ENCODE data around the gene ATOH8. TPM values are rescaled to one million over a fixed set of nuclear protein-coding genes. Genes with fewer than 3 reads are reported as not detected.
A peak's percentile ranks its signal among the peaks of the same experiment; 100 is the strongest.

ATOH8 gene
- total RNA-seq, 1 donor from 2014 or later, result 1.9 TPM

GRCh38 chr2:85744741-85745601, 8.8 kb upstream of the ATOH8 start:
- no peak overlapping the region for H3K27ac ChIP-seq (ENCODE audit: low read depth, low read length)
- H3K4me1 ChIP-seq (ENCODE audit: insufficient read depth, low read length), result peaks cover 45% of the 10 kb centered on the region
- peak overlapping the region; percentile 52 for H3K4me2 ChIP-seq (ENCODE audit: low read length)
- peak; percentile 52 for FAIRE-seq
- Mint-ChIP-seq H3K4me1 (ENCODE audit: low read depth, unreplicated experiment) (peaks cover 34% of the 10 kb centered on the region), H3K4me3 (ENCODE audit: unreplicated experiment) (peak overlapping the region; percentile 54), H3K9me3 (ENCODE audit: unreplicated experiment) (peaks cover 4% of the 10 kb centered on the region), H3K27me3 (ENCODE audit: low read depth, unreplicated experiment) (peaks cover 68% of the 10 kb centered on the region), H3K27ac (ENCODE audit: unreplicated experiment) (peak overlapping the region; percentile 42), H3K36me3 (ENCODE audit: low read depth, unreplicated experiment) (peaks cover under 1% of the 10 kb centered on the region)
- no peak overlapping the region for H3K4me3 ChIP-seq (ENCODE audit: insufficient read depth, low read depth, low read length)
- no peaks in the 10 kb centered on the region for H3K36me3 ChIP-seq (ENCODE audit: insufficient read depth, low read length)
- peak; percentile 64 for DNase-seq (ENCODE audit: low read depth)
- no peaks in the 10 kb centered on the region for H3K9me3 ChIP-seq (ENCODE audit: insufficient read depth, low read depth, low read length)
- no peak overlapping the region for H2AFZ ChIP-seq (ENCODE audit: low read depth, low read length)
- H4K20me1 ChIP-seq (ENCODE audit: insufficient read depth, low read length), result no peaks in the 10 kb centered on the region
- no peaks in the 10 kb centered on the region for H3K27me3 ChIP-seq (ENCODE audit: insufficient read depth, low read length)
- TF ChIP-seq CTCF (IDR thresholded peaks at IDR 0.05; ENCODE audit: insufficient read depth, low read depth, low read length) (no peak), EZH2 (IDR thresholded peaks at IDR 0.05; ENCODE audit: insufficient read depth, low read length) (no peak)
- H3K79me2 ChIP-seq (ENCODE audit: insufficient read depth, low read length), result no peaks in the 10 kb centered on the region
- peak overlapping the region; percentile 12 for H3K9ac ChIP-seq (ENCODE audit: low read length)

GRCh38 chr2:85745619-85746018, 8.2 kb upstream of the ATOH8 start:
- TF ChIP-seq EZH2 (IDR thresholded peaks at IDR 0.05; ENCODE audit: insufficient read depth, low read length) (no peak), CTCF (IDR thresholded peaks at IDR 0.05; ENCODE audit: insufficient read depth, low read depth, low read length) (no peak)
- no peak overlapping the region for H2AFZ ChIP-seq (ENCODE audit: low read depth, low read length)
- H3K4me1 ChIP-seq (ENCODE audit: insufficient read depth, low read length), result peaks cover 45% of the 10 kb centered on the region
- Mint-ChIP-seq H3K4me3 (ENCODE audit: unreplicated experiment) (no peak overlapping the region), H3K9me3 (ENCODE audit: unreplicated experiment) (no peaks in the 10 kb centered on the region), H3K27me3 (ENCODE audit: low read depth, unreplicated experiment) (peaks cover 69% of the 10 kb centered on the region), H3K4me1 (ENCODE audit: low read depth, unreplicated experiment) (peaks cover 34% of the 10 kb centered on the region), H3K27ac (ENCODE audit: unreplicated experiment) (peak overlapping the region; percentile 42), H3K36me3 (ENCODE audit: low read depth, unreplicated experiment) (no peaks in the 10 kb centered on the region)
- DNase-seq (ENCODE audit: low read depth) (no peak), FAIRE-seq (no peak)
- peak overlapping the region; percentile 52 for H3K4me2 ChIP-seq (ENCODE audit: low read length)
- no peaks in the 10 kb centered on the region for H3K9me3 ChIP-seq (ENCODE audit: insufficient read depth, low read depth, low read length)
- no peaks in the 10 kb centered on the region for H3K27me3 ChIP-seq (ENCODE audit: insufficient read depth, low read length)
- no peak overlapping the region for H3K27ac ChIP-seq (ENCODE audit: low read depth, low read length)
- H3K36me3 ChIP-seq (ENCODE audit: insufficient read depth, low read length), result no peaks in the 10 kb centered on the region
- H3K4me3 ChIP-seq (ENCODE audit: insufficient read depth, low read depth, low read length), result no peak overlapping the region
- peak overlapping the region; percentile 12 for H3K9ac ChIP-seq (ENCODE audit: low read length)
- no peaks in the 10 kb centered on the region for H4K20me1 ChIP-seq (ENCODE audit: insufficient read depth, low read length)
- H3K79me2 ChIP-seq (ENCODE audit: insufficient read depth, low read length), result no peaks in the 10 kb centered on the region
